ENCODE results near the gene UBE3D. TPM values are rescaled to one million over a fixed set of nuclear protein-coding genes. Genes with fewer than 3 reads are reported as not detected.
"Not testable (repeated sequence)": the region's sequence is repeated elsewhere in the genome, so short reads cannot be mapped to it uniquely, and the experiment has no call there.

Gene UBE3D
- polyA plus RNA-seq, 1 donor: 7.8 TPM

GRCh38 chr6:82957171-82957867, 108.3 kb downstream of the UBE3D start:
- WGBS (ENCODE audit: insufficient coverage, low lambda C conversion rate): no CpG with 5 or more reads among the region's 9 CpGs
- Histone ChIP-seq H3K27ac (ENCODE audit: low read length) (no peak overlapping the region), H3K4me3 (ENCODE audit: low read length) (no peak overlapping the region), H3K4me1 (ENCODE audit: control insufficient read depth, insufficient read depth, low read length) (no peaks in the 10 kb centered on the region), H3K36me3 (ENCODE audit: control insufficient read depth, insufficient read depth, low read length) (peaks cover 9% of the 10 kb centered on the region), H3K9me3 (ENCODE audit: control insufficient read depth, low read depth, low read length) (no peaks in the 10 kb centered on the region), H3K27me3 (ENCODE audit: control insufficient read depth, insufficient read depth, low read length) (no peaks in the 10 kb centered on the region)
- DNase-seq: no peak

GRCh38 chr6:82955841-82956240, 109.8 kb downstream of the UBE3D start:
- H3K36me3 ChIP-seq (ENCODE audit: control insufficient read depth, insufficient read depth, low read length): peaks cover 9% of the 10 kb centered on the region
- no peaks in the 10 kb centered on the region for H3K4me1 ChIP-seq (ENCODE audit: control insufficient read depth, insufficient read depth, low read length)
- H3K9me3 ChIP-seq (ENCODE audit: control insufficient read depth, low read depth, low read length): no peaks in the 10 kb centered on the region
- no peaks in the 10 kb centered on the region for H3K27me3 ChIP-seq (ENCODE audit: control insufficient read depth, insufficient read depth, low read length)
- WGBS (ENCODE audit: insufficient coverage, low lambda C conversion rate): no CpG with 5 or more reads among the region's 1 CpG
- no peak overlapping the region for H3K4me3 ChIP-seq (ENCODE audit: low read length)
- H3K27ac ChIP-seq (ENCODE audit: low read length): no peak overlapping the region
- DNase-seq: no peak

- no peak overlapping the region for H3K4me3 ChIP-seq (ENCODE audit: low read length)
- H3K9me3 ChIP-seq (ENCODE audit: control insufficient read depth, low read depth, low read length): no peaks in the 10 kb centered on the region
- no peak overlapping the region for H3K27ac ChIP-seq (ENCODE audit: low read length)
- 100% methylated on average over 1 of the region's 4 CpGs for WGBS (ENCODE audit: insufficient coverage, low lambda C conversion rate)
- no peaks in the 10 kb centered on the region for H3K4me1 ChIP-seq (ENCODE audit: control insufficient read depth, insufficient read depth, low read length)
- no peaks in the 10 kb centered on the region for H3K27me3 ChIP-seq (ENCODE audit: control insufficient read depth, insufficient read depth, low read length)
- no peak for DNase-seq
- H3K36me3 ChIP-seq (ENCODE audit: control insufficient read depth, insufficient read depth, low read length): peaks cover 12% of the 10 kb centered on the region
Measured at GRCh38 chr6:82954937-82955577, 110.6 kb downstream of the UBE3D start.

DNA sequence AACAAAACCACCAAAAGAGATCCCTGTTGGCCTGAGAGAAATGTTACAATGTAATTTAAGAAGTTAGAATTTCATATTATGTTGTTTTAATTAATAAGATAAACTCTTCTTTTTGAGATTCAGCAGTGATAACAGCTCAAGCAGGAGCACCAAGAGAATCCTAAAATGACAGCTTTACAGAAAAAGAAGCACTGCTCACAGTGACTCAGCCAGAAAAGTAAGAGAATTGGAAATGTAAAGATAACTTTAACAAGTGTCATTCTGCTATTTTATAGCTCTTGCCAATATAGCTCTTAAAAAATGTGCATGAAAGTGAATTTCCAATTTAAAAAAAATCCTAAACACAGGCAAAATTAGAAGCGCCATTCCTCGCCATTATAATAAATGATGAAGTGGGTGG, 111.3 kb downstream of the UBE3D start:
- WGBS (ENCODE audit: insufficient coverage, low lambda C conversion rate): 100% methylated on average over 2 of the region's 2 CpGs
- Histone ChIP-seq H3K27ac (ENCODE audit: low read length) (no peak overlapping the region), H3K4me3 (ENCODE audit: low read length) (no peak overlapping the region), H3K9me3 (ENCODE audit: control insufficient read depth, low read depth, low read length) (no peaks in the 10 kb centered on the region), H3K27me3 (ENCODE audit: control insufficient read depth, insufficient read depth, low read length) (no peaks in the 10 kb centered on the region), H3K36me3 (ENCODE audit: control insufficient read depth, insufficient read depth, low read length) (peaks cover 12% of the 10 kb centered on the region), H3K4me1 (ENCODE audit: control insufficient read depth, insufficient read depth, low read length) (no peaks in the 10 kb centered on the region)
- DNase-seq: no peak

- 67% methylated on average over 3 of the region's 4 CpGs for WGBS (ENCODE audit: insufficient coverage, low lambda C conversion rate)
- DNase-seq: no peak
- H3K27ac ChIP-seq (ENCODE audit: low read length): no peak overlapping the region
- no peaks in the 10 kb centered on the region for H3K4me1 ChIP-seq (ENCODE audit: control insufficient read depth, insufficient read depth, low read length)
- H3K27me3 ChIP-seq (ENCODE audit: control insufficient read depth, insufficient read depth, low read length): no peaks in the 10 kb centered on the region
- H3K9me3 ChIP-seq (ENCODE audit: control insufficient read depth, low read depth, low read length): no peaks in the 10 kb centered on the region
- no peak overlapping the region for H3K4me3 ChIP-seq (ENCODE audit: low read length)
- peaks cover 12% of the 10 kb centered on the region for H3K36me3 ChIP-seq (ENCODE audit: control insufficient read depth, insufficient read depth, low read length)
Measured at GRCh38 chr6:82953871-82954270, 111.8 kb downstream of the UBE3D start.

DNA sequence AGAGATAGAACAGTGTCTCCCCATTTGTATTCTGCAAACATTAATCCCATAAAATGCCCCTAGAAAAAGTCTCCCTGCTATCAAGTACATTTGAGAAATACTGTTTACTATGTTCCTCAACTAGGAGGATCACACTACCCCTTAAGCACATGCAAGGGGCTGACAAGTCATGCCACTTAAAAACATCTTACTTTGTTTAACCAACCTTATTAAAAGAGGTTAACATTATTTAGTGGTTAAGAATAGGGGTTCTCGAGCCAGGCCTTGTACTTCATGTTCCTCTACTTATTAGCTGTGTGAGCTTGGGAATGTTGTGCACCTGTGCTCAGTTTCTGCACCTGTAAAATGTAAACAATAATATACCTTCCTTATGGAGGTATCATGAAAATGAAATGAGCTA, 113.7 kb downstream of the UBE3D start:
- no peak overlapping the region for H3K27ac ChIP-seq (ENCODE audit: low read length)
- DNase-seq: no peak
- WGBS (ENCODE audit: insufficient coverage, low lambda C conversion rate): no CpG with 5 or more reads among the region's 1 CpG

DNA sequence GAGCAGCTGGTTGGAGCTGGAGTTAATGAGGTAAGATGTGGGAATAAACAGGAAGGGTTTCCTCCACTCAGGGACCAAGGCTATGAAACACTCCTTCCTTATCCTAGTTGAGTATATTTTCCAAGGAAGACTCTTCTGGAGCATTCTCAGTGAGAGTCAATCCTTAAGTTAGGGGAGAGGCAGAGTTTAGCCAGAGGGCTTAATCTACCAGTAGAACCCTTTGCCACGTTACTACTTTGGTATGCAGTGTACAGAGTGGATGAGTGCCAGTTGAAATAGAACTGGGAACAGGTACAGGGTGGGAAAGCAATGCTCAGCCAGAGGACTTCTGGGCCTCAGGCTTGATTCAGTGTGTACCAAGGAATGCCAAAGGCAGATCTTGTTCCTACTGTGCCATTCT, 114.3 kb downstream of the UBE3D start:
- H3K27ac ChIP-seq (ENCODE audit: low read length): no peak overlapping the region
- no peaks in the 10 kb centered on the region for H3K9me3 ChIP-seq (ENCODE audit: control insufficient read depth, low read depth, low read length)
- no peak for DNase-seq
- no peak overlapping the region for H3K4me3 ChIP-seq (ENCODE audit: low read length)
- peaks cover 5% of the 10 kb centered on the region for H3K36me3 ChIP-seq (ENCODE audit: control insufficient read depth, insufficient read depth, low read length)
- H3K4me1 ChIP-seq (ENCODE audit: control insufficient read depth, insufficient read depth, low read length): no peaks in the 10 kb centered on the region
- no CpG with 5 or more reads among the region's 1 CpG for WGBS (ENCODE audit: insufficient coverage, low lambda C conversion rate)
- no peaks in the 10 kb centered on the region for H3K27me3 ChIP-seq (ENCODE audit: control insufficient read depth, insufficient read depth, low read length)

More for the DNA sequence above, 113.7 kb downstream of the UBE3D start:
- Histone ChIP-seq H3K27me3 (ENCODE audit: control insufficient read depth, insufficient read depth, low read length) (no peaks in the 10 kb centered on the region), H3K4me3 (ENCODE audit: low read length) (no peak overlapping the region), H3K36me3 (ENCODE audit: control insufficient read depth, insufficient read depth, low read length) (peaks cover 8% of the 10 kb centered on the region), H3K9me3 (ENCODE audit: control insufficient read depth, low read depth, low read length) (no peaks in the 10 kb centered on the region), H3K4me1 (ENCODE audit: control insufficient read depth, insufficient read depth, low read length) (no peaks in the 10 kb centered on the region)

DNA sequence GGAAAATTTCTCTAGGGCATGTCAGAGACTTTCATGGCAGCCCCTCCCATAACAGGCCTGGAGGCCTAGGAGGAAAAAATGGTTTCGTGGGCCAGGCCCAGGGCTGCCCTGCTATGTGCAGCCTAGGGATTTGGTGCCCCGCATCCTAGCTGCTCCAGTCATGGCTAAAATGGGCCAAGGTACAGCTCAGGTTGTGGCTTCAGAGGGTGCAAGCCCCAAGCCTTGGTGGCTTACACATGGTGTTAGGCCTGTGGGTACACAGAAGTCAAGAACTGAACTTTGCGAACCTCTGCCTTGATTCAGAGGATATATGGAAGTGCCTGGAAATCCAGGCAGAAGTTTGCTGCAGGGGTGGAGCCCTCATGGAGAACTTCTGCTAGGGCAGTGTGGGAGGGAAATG, 134.7 kb downstream of the UBE3D start:
- not testable (repeated sequence) for H3K4me1 ChIP-seq (ENCODE audit: control insufficient read depth, insufficient read depth, low read length); H3K27me3 ChIP-seq (ENCODE audit: control insufficient read depth, insufficient read depth, low read length); H3K27ac ChIP-seq (ENCODE audit: low read length); H3K36me3 ChIP-seq (ENCODE audit: control insufficient read depth, insufficient read depth, low read length); H3K4me3 ChIP-seq (ENCODE audit: low read length); DNase-seq
- WGBS (ENCODE audit: insufficient coverage, low lambda C conversion rate): no CpG with 5 or more reads among the region's 3 CpGs
- H3K9me3 ChIP-seq (ENCODE audit: control insufficient read depth, low read depth, low read length): peaks cover 21% of the 10 kb centered on the region

- H3K4me1 ChIP-seq (ENCODE audit: control insufficient read depth, insufficient read depth, low read length): no peaks in the 10 kb centered on the region
- DNase-seq: no peak
- WGBS (ENCODE audit: insufficient coverage, low lambda C conversion rate): no CpG with 5 or more reads among the region's 3 CpGs
- H3K9me3 ChIP-seq (ENCODE audit: control insufficient read depth, low read depth, low read length): peaks cover 3% of the 10 kb centered on the region
- H3K4me3 ChIP-seq (ENCODE audit: low read length): no peak overlapping the region
- H3K36me3 ChIP-seq (ENCODE audit: control insufficient read depth, insufficient read depth, low read length): no peaks in the 10 kb centered on the region
- no peak overlapping the region for H3K27ac ChIP-seq (ENCODE audit: low read length)
- H3K27me3 ChIP-seq (ENCODE audit: control insufficient read depth, insufficient read depth, low read length): no peaks in the 10 kb centered on the region
Measured at GRCh38 chr6:82924799-82925535, 140.7 kb downstream of the UBE3D start.

GRCh38 chr6:82921258-82921657, 144.4 kb downstream of the UBE3D start:
- H3K4me1 ChIP-seq (ENCODE audit: control insufficient read depth, insufficient read depth, low read length): peaks cover 7% of the 10 kb centered on the region
- no peaks in the 10 kb centered on the region for H3K36me3 ChIP-seq (ENCODE audit: control insufficient read depth, insufficient read depth, low read length)
- H3K27me3 ChIP-seq (ENCODE audit: control insufficient read depth, insufficient read depth, low read length): no peaks in the 10 kb centered on the region
- WGBS (ENCODE audit: insufficient coverage, low lambda C conversion rate): no CpG with 5 or more reads among the region's 1 CpG
- no peak for DNase-seq
- H3K4me3 ChIP-seq (ENCODE audit: low read length): no peak overlapping the region
- no peaks in the 10 kb centered on the region for H3K9me3 ChIP-seq (ENCODE audit: control insufficient read depth, low read depth, low read length)
- no peak overlapping the region for H3K27ac ChIP-seq (ENCODE audit: low read length)

Data from large intestine (tissue), 3 donors.